SU-DHL-6 (cell line): ENCODE results near the gene ZNF18.

Experiments
- EZH2phosphoT487 ChIP-seq: fragments of 200-600 bp; sonication (generic), shearing (Covaris generic); conservative IDR thresholded peaks from 2 replicates; pipeline ENCODE4 v1.6.1; 2018; ENCODE audit warnings: mild to moderate bottlenecking, antibody characterized with exemption, low read length, moderate library complexity, mixed read lengths
- TF ChIP-seq, protein P1 (sequence below): fragments of 200-600 bp; sonication (generic); IDR thresholded peaks from one replicate; pipeline ENCODE4 v1.5.1; 2017; ENCODE audit warnings: antibody characterized with exemption, mild to moderate bottlenecking, low read length, moderate library complexity; ENCODE audit not compliant: insufficient read depth, poor library complexity, severe bottlenecking

DNA sequence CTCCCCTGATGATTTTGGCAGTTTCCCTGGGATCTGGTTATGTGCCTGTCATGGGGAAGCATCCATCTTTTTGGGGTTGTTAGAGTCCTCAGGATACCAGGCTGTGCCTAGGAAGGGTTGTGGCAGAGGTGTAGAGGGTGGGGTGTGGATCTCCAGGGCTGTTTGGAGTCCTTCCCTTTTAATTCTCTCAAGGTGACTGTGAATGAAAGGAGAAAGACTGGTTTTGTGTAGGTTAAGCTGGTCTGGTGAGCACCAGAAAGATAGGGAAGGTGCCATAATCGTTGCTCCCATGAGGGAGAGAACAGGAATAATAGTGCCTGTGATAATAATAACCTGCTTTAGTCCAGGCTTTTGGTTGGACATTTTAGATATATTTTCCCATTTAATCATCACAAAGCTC, 30.4 kb upstream of the ZNF18 start:
- TF ChIP-seq, protein P1, sequence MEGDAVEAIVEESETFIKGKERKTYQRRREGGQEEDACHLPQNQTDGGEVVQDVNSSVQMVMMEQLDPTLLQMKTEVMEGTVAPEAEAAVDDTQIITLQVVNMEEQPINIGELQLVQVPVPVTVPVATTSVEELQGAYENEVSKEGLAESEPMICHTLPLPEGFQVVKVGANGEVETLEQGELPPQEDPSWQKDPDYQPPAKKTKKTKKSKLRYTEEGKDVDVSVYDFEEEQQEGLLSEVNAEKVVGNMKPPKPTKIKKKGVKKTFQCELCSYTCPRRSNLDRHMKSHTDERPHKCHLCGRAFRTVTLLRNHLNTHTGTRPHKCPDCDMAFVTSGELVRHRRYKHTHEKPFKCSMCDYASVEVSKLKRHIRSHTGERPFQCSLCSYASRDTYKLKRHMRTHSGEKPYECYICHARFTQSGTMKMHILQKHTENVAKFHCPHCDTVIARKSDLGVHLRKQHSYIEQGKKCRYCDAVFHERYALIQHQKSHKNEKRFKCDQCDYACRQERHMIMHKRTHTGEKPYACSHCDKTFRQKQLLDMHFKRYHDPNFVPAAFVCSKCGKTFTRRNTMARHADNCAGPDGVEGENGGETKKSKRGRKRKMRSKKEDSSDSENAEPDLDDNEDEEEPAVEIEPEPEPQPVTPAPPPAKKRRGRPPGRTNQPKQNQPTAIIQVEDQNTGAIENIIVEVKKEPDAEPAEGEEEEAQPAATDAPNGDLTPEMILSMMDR, result no peak
- TF ChIP-seq EZH2phosphoT487, result no peak
